H1 (cell line): ENCODE measurements around the gene ATF7IP. TPM values are rescaled to one million over a fixed set of nuclear protein-coding genes. Genes with fewer than 3 reads are reported as not detected.

Source experiments
- GTF2F1 ChIP-seq: IDR thresholded peaks from 2 replicates; pipeline ENCODE4 v1.6.1; 2012; ENCODE audit warnings: low read depth, low read length, improper control_type of control experiment, borderline replicate concordance
- HDAC6 ChIP-seq: IDR thresholded peaks from one replicate; pipeline ENCODE4 v1.7.1; 2012; ENCODE audit warnings: low read depth, mild to moderate bottlenecking, inconsistent platforms, low read length, moderate library complexity
- JUN ChIP-seq: IDR thresholded peaks from 2 replicates; pipeline ENCODE4 v1.6.1; 2011; ENCODE audit warnings: low read depth, mild to moderate bottlenecking, improper control_type of control experiment, low read length
- JUND ChIP-seq: IDR thresholded peaks from 2 replicates; pipeline ENCODE4 v1.6.1; 2011; ENCODE audit warnings: mild to moderate bottlenecking, improper control_type of control experiment, low read length
- KDM1A ChIP-seq: fragments of 200-600, 300-600 bp; sonication (generic); IDR thresholded peaks from 2 replicates; pipeline ENCODE4 v1.7.1; 2016; ENCODE audit warnings: mild to moderate bottlenecking, low read length, borderline replicate concordance
- NANOG ChIP-seq: IDR thresholded peaks from 2 replicates; pipeline ENCODE4 v1.6.1; 2011; ENCODE audit warnings: low read length, low read depth, mild to moderate bottlenecking, inconsistent platforms; ENCODE audit not compliant: insufficient read depth, poor library complexity, severe bottlenecking
- POLR2AphosphoS5 ChIP-seq: IDR thresholded peaks from 2 replicates; pipeline ENCODE4 v1.6.1; 2011; ENCODE audit warnings: low read depth, low read length
- RFX5 ChIP-seq: IDR thresholded peaks from 2 replicates; pipeline ENCODE4 v1.6.1; 2011; ENCODE audit warnings: low read depth, low read length, improper control_type of control experiment, borderline replicate concordance
- RNF2 ChIP-seq: fragments of 200-900, 300-1000 bp; sonication (generic); IDR thresholded peaks from 2 replicates; pipeline ENCODE4 v1.7.1; 2016; ENCODE audit warnings: borderline replicate concordance, low read depth, mild to moderate bottlenecking, antibody characterized with exemption, low read length; ENCODE audit not compliant: poor library complexity, severe bottlenecking; ENCODE audit errors: missing control alignments
- ZNF274 ChIP-seq: IDR thresholded peaks from 2 replicates; pipeline ENCODE4 v1.7.0; 2012; ENCODE audit warnings: low read length, borderline replicate concordance; ENCODE audit errors: extremely low read depth
- polyA plus RNA-seq, 7 experiments: library from polyadenylated mRNA; depleted of rRNA in 3 of 7; stranded (reverse) in 5 of 7; unstranded in 2 of 7; fragments of >200 nt in 5 of 7; fragments of 200-250 nt in 2 of 7; gene quantifications; 1 replicate in 5 of 7; 2 replicates in 1 of 7; 4 replicates in 1 of 7; pipeline versions ENCODE4 v1.2.1 to v1.2.3, GENCODE V29; 2011 to 2013; ENCODE audit warnings: missing spikeins in 2 of 7, mixed read lengths in 2 of 7
- total RNA-seq: library from RNA; stranded (reverse); fragmentation: NEBNext Ultra II Directional; extraction: Animal tissue kit (Norgen Biotek cat#: 25700); gene quantifications from 2 replicates; pipeline ENCODE4 v1.2.1, GENCODE V29; 2021
- TF ChIP-seq, protein P1 (sequence below): IDR thresholded peaks from 2 replicates; pipeline ENCODE4 v1.6.1; 2012; ENCODE audit warnings: low read length, inconsistent platforms

Gene ATF7IP
- total and polyA plus RNA-seq, 2 of the 8 experiments (the other 6 are each of a cell fraction or from before 2014, with no cell fraction given): 34.2 to 148 TPM

DNA sequence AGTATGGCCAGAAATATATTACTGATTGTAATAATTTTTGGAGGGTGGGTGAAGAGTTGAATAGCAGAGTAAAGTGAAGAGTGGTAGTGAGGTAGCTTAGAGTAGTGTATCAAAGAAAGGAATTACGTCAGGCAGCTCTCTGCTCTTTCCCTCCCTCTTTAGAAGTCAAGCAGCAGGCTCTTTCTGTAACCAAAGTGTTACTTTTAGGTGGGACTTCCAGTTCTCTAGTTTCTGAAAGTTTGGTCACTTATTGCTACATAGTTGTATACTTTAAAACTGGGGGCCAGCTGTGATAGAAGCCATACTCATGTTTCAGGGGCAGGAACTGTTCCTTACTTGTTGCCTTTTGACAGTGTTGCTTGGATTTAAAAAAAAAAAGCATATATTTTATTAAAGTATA, 30.6 kb downstream of the ATF7IP start (continued):
- TF ChIP-seq NANOG (no peak), GTF2F1 (no peak), POLR2AphosphoS5 (no peak), KDM1A (no peak), ZNF274 (no peak), RNF2 (no peak), RFX5 (no peak), JUND (no peak), HDAC6 (no peak), JUN (no peak)
- TF ChIP-seq, protein P1, sequence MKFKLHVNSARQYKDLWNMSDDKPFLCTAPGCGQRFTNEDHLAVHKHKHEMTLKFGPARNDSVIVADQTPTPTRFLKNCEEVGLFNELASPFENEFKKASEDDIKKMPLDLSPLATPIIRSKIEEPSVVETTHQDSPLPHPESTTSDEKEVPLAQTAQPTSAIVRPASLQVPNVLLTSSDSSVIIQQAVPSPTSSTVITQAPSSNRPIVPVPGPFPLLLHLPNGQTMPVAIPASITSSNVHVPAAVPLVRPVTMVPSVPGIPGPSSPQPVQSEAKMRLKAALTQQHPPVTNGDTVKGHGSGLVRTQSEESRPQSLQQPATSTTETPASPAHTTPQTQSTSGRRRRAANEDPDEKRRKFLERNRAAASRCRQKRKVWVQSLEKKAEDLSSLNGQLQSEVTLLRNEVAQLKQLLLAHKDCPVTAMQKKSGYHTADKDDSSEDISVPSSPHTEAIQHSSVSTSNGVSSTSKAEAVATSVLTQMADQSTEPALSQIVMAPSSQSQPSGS: no peak
